PC-3 (cell line): ENCODE data around the gene PAFAH2. TPM values are rescaled to one million over a fixed set of nuclear protein-coding genes. Genes with fewer than 3 reads are reported as not detected.

Experiments
- ATAC-seq: fragments of 200-7000 bp; cut with Tn5 transposase; 2 replicates; pipeline ENCODE4 v1.9.1; 2020; ENCODE audit warnings: mild to moderate bottlenecking, moderate library complexity
- Bru-seq: library from RNA; stranded (reverse); fragments of 400-500 nt; gene quantifications from one replicate; lab custom pipeline; 2021; lab: Mats Ljungman, UMichigan
- BruChase-seq, 2 experiments: library from RNA; stranded (reverse); fragments of 400-500 nt; gene quantifications; one replicate each; lab custom pipeline; 2021; lab: Mats Ljungman, UMichigan
- BruUV-seq: library from RNA; stranded (reverse); fragments of 400-500 nt; replicated peaks from 2 replicates; lab custom pipeline; 2021; lab: Mats Ljungman, UMichigan
- CTCF ChIA-PET: fragments of 300-600 bp; sonication (Branson Sonifier 250); formaldehyde crosslinking; loops from one replicate; lab custom pipeline; 2022; ENCODE audit warnings: antibody characterized with exemption; lab: Charles Lee
- POLR2A ChIA-PET: fragments of 300-600 bp; sonication (Branson Sonifier 250); formaldehyde crosslinking; loops from one replicate; lab custom pipeline; 2022; ENCODE audit warnings: antibody characterized with exemption; ENCODE audit not compliant: unreplicated experiment; lab: Charles Lee
- DNase-seq: peaks from one replicate; pipeline ENCODE4 v3.0.0-alpha.2; 2015
- H2AFZ ChIP-seq: fragments of 300-600 bp; sonication (generic); 2 replicates; pipeline ENCODE4 v1.6.0; 2016; ENCODE audit warnings: antibody characterized with exemption, low read length
- H3F3A ChIP-seq: fragments of 300-600 bp; sonication (generic); one replicate; pipeline ENCODE4 v1.6.0; 2017; ENCODE audit warnings: antibody characterized with exemption, low read length, control low read depth, mild to moderate bottlenecking; ENCODE audit not compliant: unreplicated experiment
- H3K27ac ChIP-seq: fragments of 300-600 bp; sonication (generic); 2 replicates; pipeline ENCODE4 v1.5.1; 2016; ENCODE audit warnings: mild to moderate bottlenecking, low read length
- H3K27me3 ChIP-seq: fragments of 300-600 bp; sonication (generic); 2 replicates; pipeline ENCODE4 v1.6.1; 2016; ENCODE audit warnings: low read length, mixed read lengths
- H3K36me3 ChIP-seq: fragments of 300-600 bp; sonication (generic); 2 replicates; pipeline ENCODE4 v1.6.1; 2016; ENCODE audit warnings: low read depth, mixed run types, low read length, mixed read lengths
- H3K4me1 ChIP-seq: fragments of 300-600 bp; sonication (generic); 2 replicates; pipeline ENCODE4 v1.5.1; 2016; ENCODE audit warnings: low read length; ENCODE audit not compliant: insufficient read depth
- H3K4me2 ChIP-seq: fragments of 300-600 bp; sonication (generic); 2 replicates; pipeline ENCODE4 v1.6.0; 2016; ENCODE audit warnings: low read length
- H3K4me3 ChIP-seq: fragments of 300-600 bp; sonication (generic); 2 replicates; pipeline ENCODE4 v1.5.1; 2016; ENCODE audit warnings: mild to moderate bottlenecking, low read length, mixed read lengths
- H3K79me2 ChIP-seq: fragments of 300-600 bp; sonication (generic); 2 replicates; pipeline ENCODE4 v1.6.1; 2017; ENCODE audit warnings: low read length, mixed read lengths
- H3K9ac ChIP-seq: fragments of 300-600 bp; sonication (generic); 2 replicates; pipeline ENCODE4 v1.6.0; 2016; ENCODE audit warnings: mild to moderate bottlenecking, low read length
- H3K9me2 ChIP-seq: fragments of 300-600 bp; sonication (generic); replicated peaks from 2 replicates; pipeline ENCODE4 v1.6.1; 2016; ENCODE audit warnings: mixed run types, low read length, mixed read lengths
- H3K9me3 ChIP-seq: fragments of 300-600 bp; sonication (generic); 2 replicates; pipeline ENCODE4 v1.6.1; 2016; ENCODE audit warnings: low read length, mixed read lengths
- H4K20me1 ChIP-seq: fragments of 300-600 bp; sonication (generic); 2 replicates; pipeline ENCODE4 v1.6.1; 2016; ENCODE audit warnings: low read length, mixed read lengths
- CTCF ChIP-seq: fragments of 300-600 bp; sonication (generic); conservative IDR thresholded peaks from 2 replicates; pipeline ENCODE4 v1.5.1; 2017; ENCODE audit warnings: antibody characterized with exemption, low read depth, mild to moderate bottlenecking, low read length
- EZH2 ChIP-seq: fragments of 300-600 bp; sonication (generic); IDR thresholded peaks from one replicate; pipeline ENCODE4 v1.6.1; 2017; ENCODE audit warnings: antibody characterized with exemption, mild to moderate bottlenecking, low read length; ENCODE audit not compliant: unreplicated experiment
- EZH2phosphoT487 ChIP-seq: fragments of 300-600 bp; sonication (generic); IDR thresholded peaks from 2 replicates; pipeline ENCODE4 v1.6.1; 2018; ENCODE audit warnings: mild to moderate bottlenecking, antibody characterized with exemption, low read length, borderline replicate concordance
- intact Hi-C: fragments of 100-400 bp; cut with micrococcal nuclease; formaldehyde crosslinking; loops from 2 replicates; pipeline ENCODE4 v1.9.0; 2023
- long read RNA-seq: library from polyadenylated mRNA; unstranded; transcript quantifications from one replicate; pipeline ENCODE4 v2.0.0, GENCODE V29; 2021; ENCODE audit not compliant: unreplicated experiment
- total RNA-seq: library from RNA; depleted of rRNA; stranded (reverse); fragments of >200 nt; gene quantifications from 2 replicates; pipeline ENCODE4 v1.2.3, GENCODE V29; 2014; rRNA removed

PAFAH2 gene
- total RNA-seq (7.4 and 9.0 TPM in 2 replicates), Bru-seq, nascent RNA (percentile 55 among the genes with signal in this experiment), BruChase-seq, experiment 1, labeled RNA remaining after a 6-hour chase (percentile 55 among the genes with signal in this experiment), BruChase-seq, experiment 2, labeled RNA remaining after a 2-hour chase (percentile 52 among the genes with signal in this experiment)
- long read RNA-seq, transcript PAFAH2-201 (11 exons, 3,581 nt) = major isoform, 13 of 29 reads
- long read RNA-seq, partial matches to known transcripts = 7 of 29 reads
- long read RNA-seq, other reads (novel, unspliced or antisense) = 9 of 29 reads

GRCh38 chr1:25997828-25998761 is at the start of gene PAFAH2:
PAFAH2 (minus strand) TSS chr1:25998063; CDS start chr1:25990816, 7,247 bp downstream.
- H3K36me3 ChIP-seq = no peaks in the 10 kb centered on the region
- peak within 1 kb of the TSS; percentile 71 for H3K9ac ChIP-seq
- CTCF ChIA-PET = interaction anchor here (0.5 to 3.1 kb wide), 18 partner anchors 29 to 1246 kb away, joined by 3 to 104 read pairs (median 4); no protein-coding TSS in a partner anchor
- DNase-seq (peak; percentile 99), ATAC-seq (peak; percentile 99)
- TF ChIP-seq EZH2phosphoT487 (no peak), EZH2 (no peak), CTCF (peak; percentile 91)
- H3K9me2 ChIP-seq = no peaks in the 10 kb centered on the region
- POLR2A ChIA-PET = interaction anchor here (0.6 to 1.3 kb wide), 8 partner anchors 72 to 281 kb away, joined by 3 to 22 read pairs (median 6); partner anchors contain the start of gene PAQR7
- no peaks in the 10 kb centered on the region for H3F3A ChIP-seq
- H3K4me2 ChIP-seq = peak within 1 kb of the TSS; percentile 92
- intact Hi-C loops = loop anchor here (1.0 to 5.0 kb wide), 5 partner anchors 75 to 176 kb away; no protein-coding TSS in a partner anchor
- no peaks in the 10 kb centered on the region for H3K9me3 ChIP-seq
- no peak within 1 kb of the TSS for H3K27ac ChIP-seq
- TSS peak; percentile 93 for BruUV-seq
- no peaks in the 10 kb centered on the region for H4K20me1 ChIP-seq
- H3K4me3 ChIP-seq = peak within 1 kb of the TSS; percentile 74
- H2AFZ ChIP-seq = peak within 1 kb of the TSS; percentile 88
- 0 out of 2 replicates have a peak, but pooled peaks cover 4% of the 10 kb centered on the region for H3K79me2 ChIP-seq
- H3K27me3 ChIP-seq = no peaks in the 10 kb centered on the region
- peaks cover 14% of the 10 kb centered on the region for H3K4me1 ChIP-seq

GRCh38 chr1:26047278-26047874 is 49.5 kb upstream of the PAFAH2 start:
- Histone ChIP-seq H3K79me2 (no peaks in the 10 kb centered on the region), H3K4me1 (no peaks in the 10 kb centered on the region), H3K9me2 (no peaks in the 10 kb centered on the region), H3K4me2 (no peak overlapping the region), H3K9ac (no peak overlapping the region), H3K36me3 (no peaks in the 10 kb centered on the region), H3K9me3 (no peaks in the 10 kb centered on the region), H3K4me3 (no peak overlapping the region), H3K27me3 (peaks cover 35% of the 10 kb centered on the region), H4K20me1 (no peaks in the 10 kb centered on the region), H3F3A (no peaks in the 10 kb centered on the region), H2AFZ (no peak overlapping the region), H3K27ac (no peak overlapping the region)
- intact Hi-C loops = no loop called here
- BruUV-seq = no TSS peak
- ChIA-PET POLR2A (no interaction called here), CTCF (no interaction called here)
- ATAC-seq = no peak
- no peak for DNase-seq
- TF ChIP-seq CTCF (no peak), EZH2 (no peak), EZH2phosphoT487 (no peak)
